GM18519 (cell line): ENCODE measurements around the gene DNAH11.
"Not testable (repeated sequence)": the region's sequence is repeated elsewhere in the genome, so short reads cannot be mapped to it uniquely, and the experiment has no call there.

ENCODE experiments used
- ATAC-seq: cut with Tn5 transposase; IDR thresholded peaks from one replicate; pipeline ENCODE4 v1.9.1; 2021; ENCODE audit warnings: mild to moderate bottlenecking, moderate library complexity; ENCODE audit not compliant: unreplicated experiment, low FRiP score

The DNAH11 gene

GRCh38 chr7:21867816-21868575, 325.2 kb downstream of the DNAH11 start:
- no peak for ATAC-seq

GRCh38 chr7:21868576-21868850, 325.7 kb downstream of the DNAH11 start:
- ATAC-seq, result no peak

- ATAC-seq, result no peak
Observed at GRCh38 chr7:21869785-21870402, 327.1 kb downstream of the DNAH11 start.

GRCh38 chr7:21883069-21883468, 340.2 kb downstream of the DNAH11 start:
- ATAC-seq, result no peak

GRCh38 chr7:21883501-21883900, 340.7 kb downstream of the DNAH11 start:
- not testable (repeated sequence) for ATAC-seq

GRCh38 chr7:21884496-21884895, 341.7 kb downstream of the DNAH11 start:
- ATAC-seq, result no peak

- ATAC-seq, result no peak
Observed at GRCh38 chr7:21886396-21886795, 343.6 kb downstream of the DNAH11 start.

GRCh38 chr7:21887353-21887752, 344.5 kb downstream of the DNAH11 start:
- no peak for ATAC-seq

- no peak for ATAC-seq
Observed at GRCh38 chr7:21887779-21888178, 344.9 kb downstream of the DNAH11 start.

- ATAC-seq, result no peak
Observed at GRCh38 chr7:21891291-21891690, 348.5 kb downstream of the DNAH11 start.

- no peak for ATAC-seq
Observed at GRCh38 chr7:21893401-21893800, 350.6 kb downstream of the DNAH11 start.

- ATAC-seq, result peak; percentile 94
Observed at GRCh38 chr7:21898265-21898930, 355.6 kb downstream of the DNAH11 start.

GRCh38 chr7:21902240-21902639, 359.4 kb downstream of the DNAH11 start:
- ATAC-seq, result no peak

GRCh38 chr7:21903020-21903786, 360.4 kb downstream of the DNAH11 start:
- no peak for ATAC-seq

GRCh38 chr7:21908746-21909145, 365.9 kb downstream of the DNAH11 start:
- ATAC-seq, result no peak

GRCh38 chr7:21910253-21910652, 367.4 kb downstream of the DNAH11 start:
- ATAC-seq, result no peak

- ATAC-seq, result no peak
Observed at GRCh38 chr7:21911341-21911875, 368.6 kb downstream of the DNAH11 start.

- no peak for ATAC-seq
Observed at GRCh38 chr7:21912305-21912704, 369.5 kb downstream of the DNAH11 start.

- no peak for ATAC-seq
Observed at GRCh38 chr7:21912931-21913780, 370.3 kb downstream of the DNAH11 start.

GRCh38 chr7:21914671-21915070, 371.8 kb downstream of the DNAH11 start:
- ATAC-seq, result no peak
